DLD1 (cell line): ENCODE results near the gene FUCA1.
"Not testable (repeated sequence)": the region's sequence is repeated elsewhere in the genome, so short reads cannot be mapped to it uniquely, and the experiment has no call there.

ENCODE experiments used
- in situ Hi-C: cut with HindIII; loops from 2 replicates; pipeline ENCODE4 v1.10.0; 2017; ENCODE audit warnings: low sequenced_read_pairs

The FUCA1 gene

DNA sequence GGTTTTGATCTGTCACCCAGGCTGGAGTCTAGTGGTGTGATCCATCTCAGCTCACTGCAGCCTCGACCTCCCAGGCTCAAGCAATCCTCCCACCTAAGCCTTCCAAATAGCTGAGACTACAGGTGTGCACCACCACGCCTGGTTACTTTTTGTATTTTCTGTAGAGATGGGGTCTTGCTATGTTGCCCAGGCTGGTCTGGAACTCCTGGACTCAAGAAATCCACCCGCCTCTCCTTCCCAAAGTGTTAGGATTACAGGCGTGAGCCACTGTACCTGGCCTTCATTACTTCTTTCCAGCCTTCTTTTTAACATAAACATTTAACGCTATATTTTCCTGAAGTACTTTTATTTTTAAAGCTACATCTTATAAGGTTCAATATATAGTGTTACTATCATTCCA, 24.4 kb downstream of the FUCA1 start:
- in situ Hi-C loops, result no loop called here

- in situ Hi-C loops, result no loop called here
Observed at GRCh38 chr1:23838401-23838866, 29.7 kb downstream of the FUCA1 start.

- in situ Hi-C loops, result no loop called here
Observed at GRCh38 chr1:23837908-23838307, 30.2 kb downstream of the FUCA1 start.

DNA sequence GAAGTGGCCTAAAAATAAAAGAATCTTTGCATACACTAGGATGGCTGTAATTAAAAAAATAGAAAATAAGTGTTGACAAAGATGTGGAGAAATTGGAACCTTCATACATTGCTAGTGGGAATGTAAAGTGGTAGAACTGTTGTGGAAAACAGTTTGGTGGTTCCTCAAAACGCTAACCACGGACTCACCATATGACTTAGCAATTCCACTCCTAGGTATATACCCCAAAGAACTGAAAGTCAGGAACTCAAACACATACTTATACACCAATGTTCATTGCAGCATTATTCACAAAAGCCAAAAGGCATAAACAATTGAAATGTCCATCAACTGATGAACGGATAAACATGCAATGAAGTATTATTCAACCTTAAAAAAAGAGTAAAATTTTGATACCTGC, 32.1 kb downstream of the FUCA1 start:
- in situ Hi-C loops, result no loop called here

GRCh38 chr1:23834156-23834555, 33.9 kb downstream of the FUCA1 start:
- in situ Hi-C loops, result not testable (repeated sequence)

GRCh38 chr1:23827717-23828116, 40.4 kb downstream of the FUCA1 start:
- in situ Hi-C loops, result no loop called here

DNA sequence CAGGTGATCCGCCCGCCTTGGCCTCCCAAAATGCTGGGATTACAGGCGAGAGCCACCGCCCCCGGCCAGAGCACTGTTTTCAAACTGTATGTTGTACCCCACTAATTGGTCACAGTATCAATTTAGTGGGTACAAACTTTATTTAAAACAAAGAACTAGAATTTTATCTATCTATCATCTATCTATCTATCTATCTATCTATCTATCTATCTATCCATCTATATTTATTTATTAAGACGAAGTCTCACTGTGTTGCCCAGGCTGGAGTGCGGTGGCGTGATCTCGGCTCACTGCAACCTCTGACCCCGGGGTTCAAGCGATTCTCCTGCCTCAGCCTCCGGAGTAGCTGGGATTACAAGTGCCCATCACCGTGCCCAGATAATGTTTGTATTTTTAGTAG, 41.5 kb downstream of the FUCA1 start:
- in situ Hi-C loops, result not testable (repeated sequence)

DNA sequence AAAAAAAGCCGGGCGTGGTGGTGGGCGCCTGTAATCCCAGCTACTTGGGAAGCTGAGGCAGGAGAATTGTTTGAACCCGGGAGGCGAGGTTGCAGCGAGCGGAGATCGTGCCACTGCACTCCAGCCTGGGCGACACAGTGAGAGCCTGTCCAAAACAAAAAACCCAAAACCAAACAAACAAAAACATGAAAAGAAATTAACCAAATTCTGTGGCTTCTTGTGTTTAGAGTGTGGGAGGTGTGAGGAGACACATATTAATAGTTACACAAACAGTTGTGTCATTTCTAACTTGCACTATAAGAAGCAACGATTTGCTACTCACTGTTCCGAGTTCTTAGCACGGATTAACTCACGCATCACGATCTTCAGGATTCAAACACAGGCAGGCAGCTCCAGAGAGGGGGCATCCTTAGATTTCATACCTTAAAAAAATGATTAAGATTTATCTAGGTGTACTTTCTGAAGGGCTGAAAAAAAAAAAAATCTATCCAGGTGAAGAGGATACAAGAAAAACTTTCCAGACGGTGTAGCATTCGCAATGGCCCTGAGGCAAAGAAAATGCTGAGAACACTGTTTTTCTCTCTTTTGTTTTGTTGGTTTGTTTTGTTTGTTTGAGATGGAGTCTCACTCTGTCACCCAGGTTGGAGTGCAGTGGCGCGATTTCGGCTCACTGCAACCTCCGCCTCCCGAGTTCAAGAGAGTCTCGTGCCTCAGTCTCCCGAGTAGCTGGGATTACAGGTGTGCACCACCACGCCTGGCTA, 42.1 kb downstream of the FUCA1 start:
- in situ Hi-C loops, result no loop called here

GRCh38 chr1:23825076-23825761, 42.9 kb downstream of the FUCA1 start, which contains the start of gene HMGCL:
TSS of gene HMGCL (minus strand) at chr1:23825429. CDS start at chr1:23825415, 14 bp downstream.
- in situ Hi-C loops, result no loop called here

DNA sequence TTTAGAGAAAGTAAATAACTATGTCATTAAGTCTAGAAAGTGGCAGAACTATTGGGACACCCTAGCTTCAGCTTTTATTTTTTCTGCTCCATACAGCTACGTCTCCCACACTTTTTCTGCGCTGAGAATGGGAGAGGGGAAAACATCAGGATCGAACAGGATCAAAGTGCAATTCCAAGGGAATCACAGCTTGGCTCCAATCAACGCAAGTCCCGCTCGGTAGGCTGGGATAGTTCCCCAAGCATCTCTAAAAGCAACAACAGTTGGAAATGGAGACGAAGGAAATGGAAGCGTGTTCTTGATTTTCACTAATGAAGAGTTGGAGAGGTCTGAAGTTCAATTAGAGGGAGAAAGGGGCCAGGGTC, 43.4 kb downstream of the FUCA1 start:
- in situ Hi-C loops, result no loop called here

DNA sequence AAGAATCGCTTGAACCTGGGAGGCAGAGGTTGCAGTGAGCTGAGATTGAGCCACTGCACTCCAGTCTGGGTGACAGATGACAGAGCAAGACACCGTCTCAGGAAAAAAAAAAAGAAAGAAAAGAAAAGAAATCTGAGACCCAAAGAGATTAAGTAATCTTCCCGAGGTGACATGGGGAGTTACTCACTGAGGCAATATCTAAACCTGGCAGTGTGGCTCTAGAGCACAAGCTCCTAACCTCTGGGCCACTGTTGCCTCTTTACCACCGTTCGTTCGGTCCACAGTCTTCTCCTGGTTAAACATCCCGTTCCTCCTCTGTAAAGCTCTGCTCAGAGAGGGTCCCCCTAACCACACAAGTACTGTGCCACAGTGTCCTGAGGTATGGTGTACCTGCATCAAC, 44.3 kb downstream of the FUCA1 start:
- in situ Hi-C loops, result no loop called here

- in situ Hi-C loops, result no loop called here
Observed at GRCh38 chr1:23817633-23818032, 50.5 kb downstream of the FUCA1 start.

DNA sequence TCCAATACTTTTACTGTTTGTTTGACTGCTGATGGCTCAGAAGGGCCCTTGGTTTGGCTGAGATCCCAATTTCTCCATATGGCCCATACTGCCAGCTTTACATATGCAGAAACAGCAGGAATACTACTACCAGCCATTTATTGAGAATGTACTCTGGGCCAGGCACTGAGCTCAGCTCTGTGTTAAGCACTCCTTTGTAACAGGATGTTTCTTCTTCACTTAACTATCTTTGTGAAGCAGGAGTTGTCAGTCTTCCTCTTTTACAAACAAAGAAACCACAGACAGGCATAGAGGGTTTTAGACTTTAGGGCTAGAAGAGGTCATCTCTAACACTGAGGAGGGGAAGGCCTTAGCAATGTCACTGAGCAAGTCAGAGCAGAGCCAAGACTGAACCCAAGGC, 51.2 kb downstream of the FUCA1 start:
- in situ Hi-C loops, result no loop called here

DNA sequence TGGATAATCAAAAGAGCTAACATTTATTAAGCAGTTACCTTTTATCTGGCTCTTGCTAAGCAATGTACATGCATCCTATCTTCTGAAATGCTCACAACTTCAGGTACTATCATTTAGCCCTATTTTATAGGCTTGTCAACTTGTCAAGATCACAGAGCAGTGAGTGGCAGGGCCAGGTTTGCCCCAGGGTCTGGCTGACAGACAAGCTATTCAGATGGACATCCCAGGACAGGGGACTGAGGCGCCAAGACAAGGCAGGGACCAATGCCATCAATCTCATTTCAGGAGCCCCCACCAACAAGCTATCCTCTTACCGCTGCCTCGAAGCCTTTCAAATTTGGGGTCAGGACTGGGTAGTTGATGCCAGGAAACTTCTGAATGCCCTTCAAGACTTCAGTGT, 51.7 kb downstream of the FUCA1 start:
- in situ Hi-C loops, result no loop called here

- in situ Hi-C loops, result no loop called here
Observed at GRCh38 chr1:23814016-23814415, 54.1 kb downstream of the FUCA1 start.

DNA sequence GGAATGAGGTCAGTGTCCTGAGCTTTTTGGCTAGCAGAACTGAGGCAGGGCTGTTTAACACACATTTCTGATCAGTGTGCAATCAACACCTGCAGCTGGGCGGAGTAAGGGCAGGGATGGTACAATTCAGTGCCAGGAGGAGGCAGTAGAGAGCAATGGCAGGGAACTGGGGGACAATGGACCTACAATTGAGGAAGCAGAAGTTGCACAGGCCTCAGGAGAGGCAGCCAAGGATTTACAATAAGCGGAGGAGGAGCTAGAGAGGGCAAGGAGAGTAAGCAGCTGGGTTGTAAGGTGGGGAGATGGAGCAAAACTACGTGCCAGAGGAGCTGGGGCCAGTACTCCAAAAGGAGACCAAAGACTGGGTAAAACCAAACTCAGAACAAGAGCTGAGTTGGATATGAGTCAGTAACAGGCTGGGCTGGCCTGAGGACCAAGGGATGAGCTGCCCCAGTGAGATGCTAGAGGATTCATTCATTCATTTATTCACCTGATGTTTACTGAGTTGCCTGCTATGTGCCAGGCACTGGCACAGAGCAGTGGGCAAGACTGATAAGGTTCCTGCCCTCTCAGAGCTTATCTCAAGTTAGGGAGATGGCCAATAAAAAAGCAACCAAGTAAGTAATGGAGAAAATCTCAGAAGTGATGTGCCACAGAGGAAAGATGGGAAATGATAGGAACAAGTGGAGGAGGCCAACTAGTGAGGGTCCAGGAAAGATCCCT, 57.1 kb downstream of the FUCA1 start:
- in situ Hi-C loops, result no loop called here

- in situ Hi-C loops, result no loop called here
Observed at GRCh38 chr1:23809751-23810171, 58.3 kb downstream of the FUCA1 start.

DNA sequence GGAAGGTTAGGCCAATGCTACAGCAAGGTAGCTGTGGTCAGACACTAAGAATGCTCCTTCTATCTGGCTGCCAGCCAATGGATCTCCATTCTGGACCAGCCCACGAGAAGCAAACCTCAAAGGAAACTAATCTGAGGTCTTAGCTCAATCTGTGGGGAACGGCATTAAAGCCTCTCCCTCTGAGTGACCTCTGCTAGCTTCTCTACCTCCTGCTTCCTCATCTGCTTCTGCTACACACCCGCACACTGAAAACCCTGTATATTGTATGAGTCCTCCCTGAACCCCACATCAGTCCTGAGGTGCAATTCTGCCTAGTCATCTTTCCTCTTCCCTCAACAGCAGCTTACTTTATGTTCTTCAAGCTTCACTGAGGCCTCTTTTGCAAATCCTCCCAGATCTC, 60.6 kb downstream of the FUCA1 start:
- in situ Hi-C loops, result no loop called here

GRCh38 chr1:23806280-23806679, 61.8 kb downstream of the FUCA1 start:
- in situ Hi-C loops, result no loop called here

- in situ Hi-C loops, result no loop called here
Observed at GRCh38 chr1:23805025-23805424, 63.1 kb downstream of the FUCA1 start.

DNA sequence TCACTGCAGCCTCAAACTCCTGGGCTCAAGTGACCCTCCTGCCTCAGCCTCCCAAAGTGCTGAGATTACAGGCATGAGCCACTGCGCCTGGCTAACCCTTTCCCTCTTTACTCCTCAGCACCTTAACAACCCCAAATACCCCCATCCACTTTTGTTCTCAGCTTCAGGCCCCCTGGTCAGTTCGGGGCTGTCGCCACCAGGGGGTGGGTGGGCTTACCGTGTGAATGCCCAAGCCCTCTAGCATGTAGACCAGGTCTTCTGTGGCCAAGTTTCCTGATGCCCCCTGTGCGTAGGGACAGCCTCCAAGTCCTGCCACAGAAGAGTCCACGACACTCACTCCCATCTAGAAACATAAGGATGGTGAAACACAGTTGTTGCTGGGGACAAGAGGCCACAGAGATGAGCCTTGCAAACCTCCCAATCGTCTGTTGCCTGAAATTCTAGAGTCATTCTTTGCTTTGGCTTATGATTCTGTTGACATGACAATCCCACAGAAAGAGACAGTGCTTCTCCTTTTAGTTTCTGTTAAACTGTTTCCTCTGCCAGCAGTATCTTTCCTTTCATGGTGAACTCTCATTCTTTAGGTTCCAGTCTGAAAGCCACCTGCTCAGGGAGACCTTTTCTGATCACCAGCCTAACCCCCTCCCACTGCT, 63.8 kb downstream of the FUCA1 start:
- in situ Hi-C loops, result no loop called here
